Endometrial microvascular endothelial cells (primary cell): ENCODE data around the gene LEUTX. TPM values are rescaled to one million over a fixed set of nuclear protein-coding genes. Genes with fewer than 3 reads are reported as not detected.
"Not testable (repeated sequence)": the region's sequence is repeated elsewhere in the genome, so short reads cannot be mapped to it uniquely, and the experiment has no call there.

ENCODE experiments used
- in situ Hi-C: cut with HindIII; loops from 2 replicates; pipeline ENCODE4 v1.10.0; 2017; ENCODE audit warnings: low sequenced_read_pairs, low pct_unique_long_range_greater_than_20kb; ENCODE audit errors: inconsistent ontology term
- total RNA-seq: library from RNA; depleted of rRNA; stranded (reverse); fragments of >200 nt; gene quantifications from one replicate; pipeline ENCODE4 v1.2.3, GENCODE V29; 2015; ENCODE audit errors: inconsistent ontology term

The LEUTX gene
- total RNA-seq, 1 donor from 2014 or later, result not detected

DNA sequence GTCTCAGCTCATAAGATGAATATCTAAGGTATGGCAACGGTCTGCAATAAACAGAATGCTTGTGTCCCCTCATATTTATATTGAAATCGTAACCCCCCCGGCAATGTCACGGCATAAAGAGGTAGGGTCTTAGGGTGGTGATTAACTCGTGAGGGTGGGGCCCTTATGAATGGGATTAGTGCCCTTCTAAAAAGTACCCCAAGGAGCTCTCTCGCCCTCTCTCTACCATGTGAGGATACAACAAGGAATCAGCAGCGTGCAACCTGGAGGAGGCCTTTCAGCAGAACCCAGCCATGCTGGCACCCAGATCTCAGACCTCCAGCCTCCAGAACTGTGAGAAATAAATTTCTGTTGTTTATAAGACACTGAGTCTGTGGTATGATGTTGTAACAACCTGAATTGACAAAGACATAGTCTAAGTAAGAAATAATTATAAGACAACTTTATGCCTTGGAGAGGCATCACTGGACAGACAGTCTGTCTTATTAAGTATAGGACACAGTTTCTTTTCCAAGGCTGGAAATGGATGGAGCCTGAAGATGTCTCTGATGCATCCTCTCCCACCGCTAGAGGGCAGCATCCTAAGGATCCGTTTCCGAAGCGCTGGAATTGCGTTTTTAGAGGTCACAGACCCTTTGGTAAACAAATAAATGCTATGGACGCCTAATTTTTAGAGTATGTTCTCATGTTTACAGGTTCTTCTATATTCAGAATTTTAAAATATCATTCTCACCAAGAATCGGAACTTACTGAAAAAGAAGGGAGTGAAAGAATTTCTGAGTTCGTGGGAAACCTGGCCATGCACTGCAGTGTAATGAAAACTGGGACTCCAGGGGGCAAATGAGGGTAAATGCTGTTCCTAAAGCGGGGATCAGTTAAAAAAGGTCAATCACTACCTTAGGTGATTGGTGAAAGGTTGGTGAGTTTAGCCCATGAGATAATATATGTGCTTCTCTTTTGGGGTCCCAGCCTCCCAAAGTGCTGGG lies 13.3 kb upstream of the LEUTX start:
- in situ Hi-C loops, result no loop called here

DNA sequence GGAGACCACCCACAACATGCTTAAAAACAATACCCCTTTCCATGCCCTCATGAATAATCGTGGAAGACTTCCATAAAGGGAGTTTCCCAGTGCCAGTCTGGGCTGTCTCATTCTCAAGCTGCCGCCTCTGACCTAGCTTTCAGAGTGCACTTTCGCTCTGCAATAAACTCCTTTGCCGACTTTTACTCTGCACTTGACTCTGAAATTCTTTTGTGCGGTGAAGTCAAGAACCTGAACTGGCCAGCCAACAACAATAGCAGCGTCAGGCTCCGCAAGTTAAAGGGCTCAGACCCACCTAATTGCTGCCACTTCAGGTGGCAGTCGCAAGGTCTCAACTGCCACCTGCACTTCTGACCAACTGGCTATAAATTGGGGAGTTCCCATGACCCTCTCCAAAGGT lies 10.3 kb upstream of the LEUTX start:
- in situ Hi-C loops, result no loop called here

DNA sequence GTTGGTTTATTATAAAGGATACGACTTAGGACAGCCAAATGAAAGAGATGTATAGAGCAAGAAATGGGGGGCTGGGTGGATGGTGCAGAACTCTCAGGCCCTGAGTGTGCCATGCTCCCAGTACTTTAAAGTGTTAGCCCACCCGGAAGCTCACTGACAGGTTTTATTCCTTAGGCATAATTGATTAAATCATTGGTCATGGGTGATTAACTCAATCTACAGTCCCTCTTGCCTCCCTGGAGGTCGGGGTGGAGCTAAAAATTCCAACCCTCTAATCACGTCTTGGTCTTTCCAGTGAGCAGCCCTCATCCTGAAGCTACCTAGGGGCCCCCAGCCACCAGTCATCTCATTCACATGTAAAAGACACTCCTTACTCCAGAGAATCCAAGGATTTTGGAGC lies 9.9 kb upstream of the LEUTX start:
- in situ Hi-C loops, result no loop called here

DNA sequence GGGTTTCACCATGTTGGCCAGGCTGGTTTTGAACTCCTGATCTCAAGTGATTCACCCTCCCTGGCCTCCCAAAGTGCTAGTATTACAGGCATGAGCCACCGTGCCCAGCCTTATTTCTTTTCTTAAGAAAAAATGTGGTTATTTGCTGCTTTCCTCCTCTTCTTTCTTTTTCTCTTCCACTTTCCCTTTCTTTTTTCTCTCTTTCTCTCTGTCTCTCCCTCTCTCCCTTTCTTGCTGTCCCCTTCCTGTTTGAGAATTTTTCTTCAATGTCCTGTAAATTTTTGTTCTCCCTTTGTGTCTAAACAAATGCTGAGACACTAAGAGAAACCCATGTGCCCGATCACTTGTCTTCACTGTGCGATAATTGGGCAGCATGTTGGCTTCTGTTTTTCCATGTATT lies 2.2 kb downstream of the LEUTX start:
- in situ Hi-C loops, result no loop called here

DNA sequence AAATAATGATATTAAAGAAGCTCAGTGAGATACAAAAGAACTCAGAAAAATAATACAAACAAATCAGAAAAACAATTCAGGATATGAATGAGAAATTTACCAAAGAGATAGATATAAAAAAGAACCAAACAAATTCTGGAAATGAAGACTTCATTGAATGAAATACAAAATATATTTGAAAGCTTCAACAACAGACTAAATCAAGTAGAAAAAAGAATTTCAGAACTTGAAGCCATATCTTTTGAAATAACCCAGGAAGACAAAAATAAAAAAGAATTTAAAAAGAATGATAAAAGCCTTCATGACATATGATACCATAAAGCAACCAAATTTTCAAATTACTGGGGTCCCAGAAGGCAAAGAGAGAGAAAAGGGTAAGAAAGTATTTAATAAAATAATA lies 9.6 kb downstream of the LEUTX start:
- in situ Hi-C loops, result no loop called here

DNA sequence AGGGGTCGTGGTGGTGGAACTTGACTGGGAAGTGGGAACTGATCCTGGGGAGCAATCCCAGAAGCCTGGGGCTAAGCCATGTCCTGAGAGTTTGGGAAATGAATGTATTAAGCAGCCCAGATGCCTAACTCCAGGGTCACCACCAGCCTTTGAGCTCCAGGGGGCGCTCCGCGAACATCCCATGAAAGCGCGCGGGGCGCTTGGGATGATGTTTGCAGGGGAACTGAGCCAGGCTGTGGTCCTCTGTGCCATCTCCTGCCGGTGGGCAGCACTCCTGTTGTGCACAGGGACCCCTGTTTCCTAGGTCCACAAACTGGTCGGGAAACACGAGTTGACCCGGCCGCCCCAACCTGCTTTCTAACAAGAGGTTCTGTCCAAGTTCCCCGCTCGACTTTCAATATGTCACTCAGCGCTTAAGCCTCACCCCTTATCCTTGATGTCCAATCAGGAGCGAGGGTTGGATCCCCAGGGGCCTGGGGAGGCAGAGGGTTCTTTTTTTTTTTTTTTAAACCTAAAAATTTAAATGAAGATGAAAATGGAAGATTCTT lies 14.4 kb downstream of the LEUTX start:
- in situ Hi-C loops, result no loop called here

DNA sequence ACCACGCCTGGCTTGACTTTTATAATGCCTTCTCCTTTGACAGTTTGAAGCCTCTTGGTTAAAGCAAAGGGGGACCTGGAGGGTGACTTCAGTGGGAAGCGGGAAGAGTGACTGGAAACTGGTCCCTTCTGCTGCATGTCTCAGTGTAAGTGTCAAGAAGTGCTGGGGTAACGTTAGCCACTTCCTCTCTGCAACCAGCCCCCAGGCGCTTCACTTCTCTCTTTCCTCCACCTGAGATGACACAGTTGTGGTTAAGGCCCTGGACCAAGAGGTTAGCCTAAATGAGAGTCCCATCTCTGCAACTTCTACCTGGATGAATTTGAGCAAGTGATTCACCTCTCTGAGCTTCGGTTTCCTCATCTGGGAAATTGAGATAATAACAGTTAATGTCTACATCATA lies 16.3 kb downstream of the LEUTX start:
- in situ Hi-C loops, result no loop called here

DNA sequence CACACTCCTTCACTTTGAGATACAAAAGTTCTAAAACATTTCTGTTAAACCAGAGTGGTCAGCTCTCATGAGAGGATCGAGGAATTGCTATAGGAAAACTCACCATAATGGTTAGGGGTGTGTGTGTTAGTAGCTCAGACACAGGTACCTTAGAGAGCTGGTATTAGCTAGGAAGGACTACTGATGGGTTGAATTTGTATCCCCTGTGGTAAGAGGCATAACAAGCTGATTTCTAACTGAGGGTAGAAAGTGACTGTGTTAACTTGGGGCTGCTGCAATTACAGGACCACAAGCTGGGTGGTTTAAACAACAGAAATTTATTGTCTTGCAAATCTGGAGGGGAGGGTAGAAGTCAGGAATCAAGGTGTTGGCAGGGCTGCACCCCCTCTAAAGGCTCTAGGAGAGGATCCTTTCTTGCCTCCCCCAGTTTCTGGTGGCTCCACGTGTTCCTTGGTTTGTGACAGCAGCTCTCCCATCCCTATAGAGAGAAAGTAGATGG lies 17.4 kb downstream of the LEUTX start:
- in situ Hi-C loops, result no loop called here

DNA sequence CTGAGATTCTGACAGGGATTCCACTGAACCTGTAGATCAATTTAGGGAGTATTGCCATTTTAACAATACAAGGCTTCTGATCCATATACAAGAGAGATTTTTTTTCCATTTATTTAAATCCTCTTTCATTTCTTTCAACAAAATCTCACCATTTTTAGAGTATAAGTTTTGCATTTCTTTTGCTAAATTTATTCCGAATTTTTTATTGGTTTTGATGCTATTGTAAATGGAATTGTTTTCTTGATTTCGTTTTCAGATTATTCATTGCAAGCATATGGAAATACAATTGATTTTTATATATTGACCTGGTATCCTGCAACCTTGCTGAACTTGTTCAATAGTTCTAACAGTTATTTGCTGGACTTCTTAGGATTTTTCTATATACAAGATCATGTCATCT lies 18.4 kb downstream of the LEUTX start:
- in situ Hi-C loops, result no loop called here

DNA sequence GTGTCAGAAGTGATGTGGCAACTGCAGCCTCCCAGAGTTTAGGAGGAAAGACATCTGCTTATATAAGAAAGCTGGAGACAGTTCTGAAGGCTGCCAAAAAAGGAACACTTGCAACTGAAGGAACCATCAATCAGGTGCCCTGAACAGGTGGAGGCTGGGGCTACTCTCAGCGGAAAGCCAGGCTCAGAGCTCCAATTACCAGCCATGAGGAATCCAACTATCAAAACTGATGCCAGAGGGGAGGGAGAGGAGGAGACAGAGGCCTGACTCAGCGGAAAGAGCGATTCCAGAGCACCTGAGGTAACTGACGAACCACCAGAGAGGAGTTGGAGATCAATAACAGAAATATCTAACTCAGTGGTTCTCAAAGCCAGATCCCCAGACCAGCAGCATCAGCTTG lies 24.3 kb downstream of the LEUTX start:
- in situ Hi-C loops, result no loop called here

DNA sequence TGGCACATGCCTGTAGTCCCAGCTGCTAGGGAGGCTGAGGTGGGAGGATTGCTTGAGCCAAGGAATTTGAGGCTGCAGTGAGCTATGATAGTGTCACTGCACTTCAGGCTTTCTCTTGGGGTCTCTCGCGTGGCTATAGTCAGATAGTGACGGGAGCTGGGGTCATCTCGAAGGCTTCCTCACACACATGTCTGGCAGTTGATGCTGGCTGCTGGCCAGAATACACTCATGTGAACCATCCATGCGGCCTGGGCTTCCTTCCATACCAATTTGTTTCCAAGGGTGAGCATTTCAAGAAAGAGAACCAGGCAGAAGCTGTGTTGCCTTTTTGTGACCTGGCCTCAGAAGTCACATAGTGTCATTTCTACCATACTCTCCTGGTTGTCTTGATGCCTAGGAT lies 26.4 kb downstream of the LEUTX start:
- in situ Hi-C loops, result no loop called here

DNA sequence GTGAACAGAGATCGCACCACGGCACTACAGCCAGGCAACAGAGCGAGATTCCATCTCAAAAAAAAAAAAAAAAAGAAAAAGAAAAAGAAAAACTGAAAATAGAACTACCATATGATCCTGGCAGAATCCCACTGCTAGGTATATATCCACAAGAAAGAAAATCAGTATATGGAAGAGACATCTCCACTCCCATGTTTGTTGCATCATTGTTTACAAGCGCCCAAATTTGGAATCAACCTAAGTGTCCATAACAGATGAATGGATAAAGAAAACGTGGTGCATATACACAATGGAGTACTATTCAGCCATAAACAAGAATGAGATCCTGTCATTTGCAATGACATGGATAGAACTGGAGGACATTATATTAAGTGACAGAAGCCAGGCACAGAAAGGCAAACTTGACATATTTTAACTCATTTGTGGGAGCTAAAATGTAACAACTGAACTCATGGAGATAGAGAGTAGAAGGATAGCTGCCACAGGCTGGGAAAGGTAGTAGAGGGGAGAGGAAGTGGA lies 29.3 kb downstream of the LEUTX start:
- in situ Hi-C loops, result no loop called here

DNA sequence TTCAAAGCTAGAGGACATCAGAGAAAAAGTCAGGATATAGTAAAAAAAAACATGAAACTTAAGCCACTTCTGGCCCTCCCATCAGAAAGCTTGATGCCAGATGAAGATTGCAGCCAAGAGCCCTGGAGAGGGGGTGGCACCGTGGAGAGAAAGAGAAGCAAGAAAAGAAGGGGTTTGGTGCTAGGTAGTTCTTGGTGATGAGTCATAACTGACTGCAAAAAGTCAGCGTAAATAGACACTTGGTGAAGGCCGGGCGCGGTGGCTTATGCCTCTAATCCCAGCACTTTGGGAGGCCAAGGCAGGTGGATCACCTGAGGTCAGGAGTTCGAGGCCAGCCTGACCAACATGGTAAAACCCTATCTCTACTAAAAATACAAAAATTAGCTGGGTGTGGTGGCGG lies 30.0 kb downstream of the LEUTX start:
- in situ Hi-C loops, result not testable (repeated sequence)

DNA sequence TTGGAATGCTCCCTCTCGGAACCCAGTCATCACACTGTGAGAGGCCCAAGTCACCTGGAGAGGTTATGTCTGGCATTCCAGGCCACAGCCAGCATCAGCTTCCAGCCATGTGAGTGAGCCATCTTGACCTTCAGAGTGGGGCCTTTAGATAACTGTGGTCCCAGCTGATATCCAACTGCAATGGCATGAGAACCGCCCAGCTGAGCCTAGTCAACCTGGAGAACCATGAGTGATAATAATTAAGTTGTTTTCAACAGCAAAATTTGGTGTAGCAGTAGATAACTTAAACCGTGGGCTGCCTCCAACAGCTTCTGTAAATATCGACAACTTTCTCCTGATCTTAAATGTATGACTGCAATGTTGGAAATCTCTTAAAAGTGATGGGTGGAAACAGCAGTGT lies 30.7 kb downstream of the LEUTX start:
- in situ Hi-C loops, result no loop called here

DNA sequence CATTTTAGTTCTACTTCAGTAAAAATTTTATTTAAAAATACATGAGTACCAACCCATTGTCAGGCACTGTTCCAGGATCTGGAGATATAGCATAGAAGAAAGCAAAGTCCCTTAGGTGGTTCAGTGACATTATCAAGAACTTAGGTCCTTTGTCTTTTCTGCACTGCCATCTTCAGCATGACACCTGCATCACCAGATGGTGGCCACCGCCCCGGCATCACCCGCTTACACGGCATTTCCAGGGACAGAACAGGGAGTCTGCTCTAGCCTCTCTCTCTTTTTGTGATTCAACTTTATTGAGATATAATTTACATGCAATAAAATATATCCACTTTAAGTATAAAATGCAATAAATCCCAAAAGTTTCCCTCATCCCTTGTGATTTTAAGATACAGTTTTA lies 31.8 kb downstream of the LEUTX start:
- in situ Hi-C loops, result no loop called here

DNA sequence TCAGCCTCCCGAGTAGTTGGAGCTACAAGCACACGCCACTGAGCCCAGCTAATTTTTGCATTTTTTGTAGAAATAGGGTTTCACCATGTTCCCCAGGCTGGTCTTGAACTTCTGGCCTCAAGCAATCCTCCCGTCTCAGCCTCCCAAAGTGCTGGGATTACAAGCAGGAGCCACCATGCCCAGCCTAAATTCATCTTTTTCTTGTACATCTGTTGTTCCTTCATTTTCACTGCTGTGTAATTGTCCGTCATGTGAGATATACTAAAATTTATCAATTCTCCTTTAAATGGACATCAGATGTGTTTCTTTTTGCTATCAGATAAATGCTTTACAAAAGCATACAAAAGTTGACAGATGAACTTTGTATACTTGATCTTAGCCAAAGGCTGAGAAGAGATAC lies 32.4 kb downstream of the LEUTX start:
- in situ Hi-C loops, result no loop called here

DNA sequence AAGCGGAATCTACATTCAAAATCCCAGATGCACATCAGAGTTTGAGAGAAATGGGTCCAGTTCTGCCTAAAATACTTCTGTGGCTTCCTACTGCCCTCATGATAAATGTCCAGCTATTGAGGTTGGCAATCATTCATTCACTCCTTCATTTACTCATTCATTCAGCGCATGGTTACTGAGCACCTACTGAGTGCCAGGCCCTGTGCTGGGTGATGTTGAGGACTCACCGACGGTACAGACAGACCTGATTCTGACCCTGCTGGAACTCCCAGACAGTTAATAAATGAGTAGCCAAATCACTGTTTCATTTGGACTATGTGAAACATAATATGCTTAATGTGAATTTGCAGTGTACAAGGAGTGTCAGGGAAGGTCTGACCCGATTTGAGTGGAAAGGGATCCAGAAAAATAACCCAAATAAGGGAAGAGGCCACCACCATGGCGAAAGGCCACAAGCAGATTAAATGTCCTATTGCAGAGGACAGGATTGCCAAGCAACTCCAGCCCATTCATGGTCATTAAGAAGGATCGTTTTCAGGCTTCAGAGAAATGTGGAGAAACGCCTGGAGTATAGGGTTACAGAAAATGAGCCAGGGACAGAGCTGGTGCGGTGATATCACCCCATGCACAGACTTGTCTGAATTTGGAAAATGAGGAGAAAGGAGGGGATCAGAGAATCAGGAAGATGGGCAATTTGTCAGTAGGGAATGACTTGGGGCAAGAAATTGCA lies 34.8 kb downstream of the LEUTX start:
- in situ Hi-C loops, result no loop called here

DNA sequence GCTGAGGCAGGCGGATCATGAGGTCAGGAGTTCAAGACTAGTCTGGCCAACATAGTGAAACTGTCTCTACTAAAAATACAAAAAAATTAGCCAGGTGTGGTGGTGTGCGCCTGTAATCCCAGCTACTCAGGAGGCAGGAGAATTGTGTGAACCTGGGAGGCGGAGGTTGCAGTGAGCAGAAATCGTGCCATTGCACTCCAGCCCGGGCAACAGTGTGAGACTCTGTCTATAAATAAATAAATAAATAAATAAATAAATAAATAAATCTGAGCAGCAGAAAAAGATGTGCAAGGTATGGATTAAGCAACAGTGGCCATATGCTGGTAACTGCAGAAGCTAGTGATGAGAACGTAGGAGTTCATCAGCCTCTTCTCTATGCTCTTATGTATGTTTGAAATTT lies 35.5 kb downstream of the LEUTX start:
- in situ Hi-C loops, result not testable (repeated sequence)

DNA sequence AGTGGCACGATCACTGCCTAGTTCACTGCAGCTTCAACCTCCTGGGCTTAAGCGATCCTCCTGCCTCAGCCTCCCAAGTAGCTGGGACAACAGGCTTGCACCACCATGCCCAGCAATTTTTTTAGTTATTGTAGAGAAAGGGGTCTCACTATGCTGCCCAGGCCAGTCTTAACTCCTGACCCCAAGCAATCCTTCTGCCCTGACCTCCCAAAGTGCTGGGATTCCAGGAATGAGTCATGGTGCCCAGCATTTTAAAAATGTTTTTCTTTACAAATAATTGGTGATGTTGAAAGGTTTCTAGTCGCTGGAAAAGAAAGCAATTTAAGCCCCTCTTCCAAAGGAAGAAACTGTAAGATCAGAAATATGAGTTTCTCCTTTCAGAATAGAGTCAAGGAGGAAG lies 35.9 kb downstream of the LEUTX start:
- in situ Hi-C loops, result no loop called here
